Anterior cingulate cortex (tissue), 58 donors: ENCODE data around the gene FCHO2.

ENCODE experiments used
- DNase-seq, 58 donors: peaks; one replicate each; lab custom pipeline; 2025; lab: John Stamatoyannopoulos, UW

Gene FCHO2

GRCh38 chr5:73103870-73104299 lies 148.0 kb downstream of the FCHO2 start:
- DNase-seq, result no peak

DNA sequence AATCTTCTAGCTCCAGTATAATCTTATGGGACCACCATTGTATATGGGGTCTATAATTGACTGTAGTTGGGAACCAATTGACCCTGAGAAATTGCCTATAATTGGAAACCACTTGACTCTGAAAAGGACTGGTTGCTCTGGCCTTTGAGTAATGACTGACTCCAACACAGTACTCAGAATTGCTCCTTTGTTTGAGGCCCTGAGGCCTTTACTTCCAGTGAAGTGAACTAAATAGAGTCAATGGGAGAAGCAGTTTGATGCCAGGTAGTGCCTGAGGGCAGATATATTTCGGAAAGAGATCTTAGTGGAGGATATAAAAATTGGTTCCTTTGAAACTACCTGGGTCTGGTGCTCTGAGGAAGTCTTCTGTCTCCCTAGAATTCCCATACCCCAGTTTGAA lies 148.5 kb downstream of the FCHO2 start:
- no peak for DNase-seq

DNA sequence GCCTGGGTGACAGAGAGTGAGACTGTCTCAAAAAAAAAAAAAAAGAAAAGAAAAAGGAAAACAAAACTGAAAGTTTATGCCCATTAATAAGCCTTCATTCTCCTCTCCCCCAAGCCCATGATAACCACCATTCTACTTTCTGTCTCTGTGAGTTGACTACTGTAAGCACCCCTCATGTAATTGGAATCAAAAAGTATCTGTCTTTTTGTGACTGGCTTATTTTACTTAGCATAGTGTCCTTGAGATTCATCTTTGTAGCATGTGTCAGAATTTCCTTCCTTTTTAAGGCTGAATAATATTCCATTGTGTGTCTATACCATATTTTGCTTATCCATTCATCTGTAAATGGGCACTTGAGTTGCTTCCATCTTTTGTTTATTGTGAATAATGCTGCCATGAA lies 150.5 kb downstream of the FCHO2 start:
- DNase-seq, result no peak

DNA sequence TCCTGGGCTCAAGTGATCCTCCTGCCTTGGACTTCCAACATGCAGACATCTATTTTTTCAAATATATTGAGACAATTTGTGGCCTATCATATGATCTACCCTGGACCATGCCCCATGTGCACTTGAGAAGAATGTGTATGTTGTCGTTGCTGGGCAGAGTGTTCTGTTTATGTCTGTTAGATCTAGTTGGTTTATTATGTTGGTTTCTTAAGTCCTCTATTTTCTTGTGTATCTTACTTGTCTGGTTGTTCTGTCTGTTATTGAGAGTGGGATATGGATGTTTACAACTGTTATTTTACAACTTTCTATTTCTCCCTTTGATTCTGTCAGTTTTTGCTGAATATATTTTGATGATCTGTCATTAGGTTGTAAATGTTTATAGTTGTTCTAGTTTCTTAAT lies 154.3 kb downstream of the FCHO2 start:
- no peak for DNase-seq

- no peak for DNase-seq
Measured at GRCh38 chr5:73111536-73111935, 155.7 kb downstream of the FCHO2 start.

DNA sequence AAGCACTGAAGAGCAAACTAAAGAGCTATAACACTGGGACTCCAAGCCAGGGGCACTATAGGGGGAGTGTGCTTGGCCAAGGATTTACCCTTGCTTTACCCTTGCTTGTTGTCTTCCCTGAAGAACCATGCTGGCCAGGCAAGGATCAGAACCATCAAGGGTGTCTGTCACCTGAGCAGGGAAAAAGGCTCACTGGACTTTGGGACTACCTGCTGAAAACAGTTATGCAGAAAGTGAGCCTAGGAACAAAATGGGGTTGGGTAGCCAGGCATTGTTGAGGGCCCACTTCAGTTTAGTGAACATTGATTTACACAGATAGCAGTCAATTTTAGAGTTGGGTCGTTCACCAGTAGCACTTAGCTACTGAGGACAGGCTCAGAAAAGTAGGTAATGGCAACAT lies 156.5 kb downstream of the FCHO2 start:
- no peak for DNase-seq

- no peak for DNase-seq
Measured at GRCh38 chr5:73114044-73114688, 158.3 kb downstream of the FCHO2 start.

- DNase-seq, result no peak
Measured at GRCh38 chr5:73115399-73116051, 159.7 kb downstream of the FCHO2 start.

GRCh38 chr5:73116506-73116905 lies 160.7 kb downstream of the FCHO2 start:
- DNase-seq, result no peak

DNA sequence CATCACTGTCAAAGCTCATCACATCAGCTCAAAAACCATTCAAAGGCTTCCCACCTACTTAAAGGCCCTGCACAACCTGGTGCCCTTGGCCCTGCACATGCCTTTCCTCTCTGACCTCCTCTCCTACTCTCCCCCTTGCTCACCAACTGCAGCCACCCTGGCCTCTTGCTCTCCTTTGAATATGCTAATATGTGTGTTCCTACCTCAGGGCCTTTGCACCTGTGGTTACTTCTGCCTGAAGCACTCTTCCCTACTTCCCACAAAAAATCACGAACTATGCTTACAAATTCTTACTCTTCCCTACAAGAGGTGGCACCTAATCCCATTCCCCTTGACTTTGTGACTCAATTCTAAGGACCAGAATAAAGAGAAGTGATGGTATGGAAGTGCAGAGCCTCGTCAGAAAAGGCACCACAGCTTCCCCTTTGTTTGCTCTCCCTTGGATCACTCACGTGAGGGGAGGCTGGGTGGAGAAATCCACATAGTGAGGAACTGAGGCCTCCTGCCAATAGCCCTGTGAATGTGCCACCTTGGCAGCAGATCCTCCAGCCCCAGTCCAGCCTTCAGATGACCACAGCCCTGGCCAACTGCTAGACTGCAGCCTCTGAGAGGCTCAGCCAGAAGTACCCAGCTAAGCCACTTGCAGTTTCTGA lies 161.4 kb downstream of the FCHO2 start:
- no peak for DNase-seq

GRCh38 chr5:73118391-73118973 lies 162.6 kb downstream of the FCHO2 start:
- peak in 28 of 58 donors; percentile 2 to 76 (median 42) for DNase-seq

DNA sequence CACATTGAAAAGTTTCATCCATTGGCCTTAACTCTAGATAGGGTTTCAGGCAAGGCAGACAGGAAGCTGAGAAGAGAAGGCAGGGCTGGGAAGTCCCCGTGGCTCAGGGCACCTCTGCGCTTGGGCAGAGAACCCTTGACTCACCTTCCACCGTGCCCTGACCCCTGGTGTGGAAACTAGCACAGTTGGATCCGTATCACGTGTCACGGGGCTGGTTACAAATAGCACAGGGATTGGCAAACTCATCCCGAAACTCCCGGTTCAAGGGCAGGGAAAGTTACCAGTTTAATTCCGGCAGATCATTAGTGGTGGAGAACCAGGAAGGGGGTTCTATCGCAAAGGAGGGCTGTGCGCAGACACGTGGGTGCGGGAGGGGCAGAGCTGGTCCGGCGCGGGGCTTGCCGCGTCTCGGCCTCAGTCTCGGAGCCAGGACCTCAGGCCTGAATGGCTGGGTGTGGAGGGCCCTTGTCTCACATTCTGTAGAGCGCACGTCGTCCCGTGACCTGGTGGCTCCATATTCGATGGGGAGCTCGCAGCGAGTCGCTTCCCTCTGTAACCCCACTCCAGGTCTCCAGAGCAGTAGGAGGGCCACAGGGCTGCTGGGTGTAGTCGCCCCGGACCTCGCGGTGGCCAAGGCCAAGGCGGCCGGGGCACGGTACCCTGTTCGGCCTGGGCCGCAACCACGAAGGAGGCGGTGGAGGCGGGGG lies 163.8 kb downstream of the FCHO2 start:
- DNase-seq, result peak in 1 of 58 donors; percentile 5

- DNase-seq, result peak in 13 of 58 donors; percentile 4 to 38 (median 14)
Measured at GRCh38 chr5:73120222-73121118, 164.6 kb downstream of the FCHO2 start, which contains the start of gene TMEM171. Gene TMEM171 (plus strand): TSS chr5:73120575. CDS start chr5:73123374, 2,799 bp downstream.

GRCh38 chr5:73121119-73121463 lies 165.2 kb downstream of the FCHO2 start:
- DNase-seq, result no peak

DNA sequence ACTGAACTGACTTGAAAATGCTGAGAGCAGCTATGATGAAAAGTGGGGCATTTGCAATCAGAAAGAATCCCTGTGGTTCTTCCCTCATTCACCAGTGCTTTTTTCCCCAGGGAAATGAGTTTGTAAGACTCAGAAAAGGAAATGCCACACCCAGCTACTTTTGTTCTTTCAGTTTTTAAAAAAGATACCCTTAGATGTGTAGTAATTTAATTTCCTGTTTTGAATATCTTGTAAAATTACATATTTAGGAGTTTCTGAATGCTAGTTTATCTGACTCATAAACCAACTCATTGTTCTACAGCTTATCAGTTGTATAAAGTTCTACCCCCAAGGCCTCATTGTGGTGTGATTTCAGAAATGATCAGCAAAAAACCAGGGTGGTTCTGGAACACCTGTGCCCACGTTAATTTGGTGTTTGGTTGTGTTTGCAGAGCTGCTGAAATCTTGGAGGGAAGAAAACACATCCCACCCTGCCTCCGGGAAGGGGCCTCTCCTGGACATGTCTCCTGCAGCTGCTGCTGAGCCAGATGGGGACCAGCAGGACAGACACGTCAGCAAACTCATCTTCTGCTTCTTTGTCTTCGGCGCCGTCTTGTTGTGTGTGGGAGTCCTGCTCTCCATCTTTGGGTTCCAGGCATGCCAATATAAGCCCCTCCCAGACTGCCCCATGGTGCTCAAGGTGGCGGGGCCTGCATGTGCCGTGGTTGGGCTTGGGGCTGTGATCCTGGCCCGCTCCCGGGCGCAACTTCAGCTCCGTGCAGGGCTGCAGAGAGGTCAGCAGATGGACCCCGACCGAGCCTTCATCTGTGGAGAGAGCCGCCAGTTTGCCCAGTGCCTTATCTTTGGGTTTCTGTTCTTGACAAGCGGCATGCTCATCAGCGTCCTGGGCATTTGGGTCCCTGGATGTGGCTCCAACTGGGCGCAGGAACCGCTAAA lies 167.3 kb downstream of the FCHO2 start:
- DNase-seq, result no peak

GRCh38 chr5:73125289-73125688 lies 169.4 kb downstream of the FCHO2 start:
- DNase-seq, result no peak

- peak in 38 of 58 donors; percentile 2 to 73 (median 38) for DNase-seq
Measured at GRCh38 chr5:73126381-73126780, 170.5 kb downstream of the FCHO2 start.

DNA sequence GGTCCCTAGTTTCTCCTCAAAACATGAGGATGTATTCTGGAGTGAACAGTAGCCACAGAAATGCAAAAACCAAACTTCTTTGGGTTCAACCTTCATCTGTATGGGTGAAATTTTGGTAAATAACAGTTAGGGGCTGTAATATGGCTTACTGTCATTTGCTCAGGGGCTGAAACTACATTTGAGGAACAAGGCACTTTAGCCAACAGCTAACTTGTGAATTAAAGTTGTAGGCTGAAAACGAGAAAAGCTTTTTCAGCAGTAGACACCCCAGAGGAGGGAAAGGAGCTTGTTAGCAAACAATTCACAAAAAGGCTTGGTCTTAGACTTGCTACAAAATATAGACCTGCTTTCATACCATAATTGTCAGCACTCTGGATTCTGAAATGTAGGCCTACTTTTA lies 171.1 kb downstream of the FCHO2 start:
- no peak for DNase-seq

GRCh38 chr5:73129143-73129542 lies 173.3 kb downstream of the FCHO2 start:
- no peak for DNase-seq
